GM18868 (cell line): Measurements from ENCODE around the gene LEAP2.
A peak's percentile ranks its signal among the peaks of the same experiment; 100 is the strongest.

Source experiments
- ATAC-seq: cut with Tn5 transposase; IDR thresholded peaks from one replicate; pipeline ENCODE4 v1.9.1; 2021; ENCODE audit warnings: mild to moderate bottlenecking, moderate library complexity; ENCODE audit not compliant: unreplicated experiment

LEAP2 gene, protein sequence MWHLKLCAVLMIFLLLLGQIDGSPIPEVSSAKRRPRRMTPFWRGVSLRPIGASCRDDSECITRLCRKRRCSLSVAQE

DNA sequence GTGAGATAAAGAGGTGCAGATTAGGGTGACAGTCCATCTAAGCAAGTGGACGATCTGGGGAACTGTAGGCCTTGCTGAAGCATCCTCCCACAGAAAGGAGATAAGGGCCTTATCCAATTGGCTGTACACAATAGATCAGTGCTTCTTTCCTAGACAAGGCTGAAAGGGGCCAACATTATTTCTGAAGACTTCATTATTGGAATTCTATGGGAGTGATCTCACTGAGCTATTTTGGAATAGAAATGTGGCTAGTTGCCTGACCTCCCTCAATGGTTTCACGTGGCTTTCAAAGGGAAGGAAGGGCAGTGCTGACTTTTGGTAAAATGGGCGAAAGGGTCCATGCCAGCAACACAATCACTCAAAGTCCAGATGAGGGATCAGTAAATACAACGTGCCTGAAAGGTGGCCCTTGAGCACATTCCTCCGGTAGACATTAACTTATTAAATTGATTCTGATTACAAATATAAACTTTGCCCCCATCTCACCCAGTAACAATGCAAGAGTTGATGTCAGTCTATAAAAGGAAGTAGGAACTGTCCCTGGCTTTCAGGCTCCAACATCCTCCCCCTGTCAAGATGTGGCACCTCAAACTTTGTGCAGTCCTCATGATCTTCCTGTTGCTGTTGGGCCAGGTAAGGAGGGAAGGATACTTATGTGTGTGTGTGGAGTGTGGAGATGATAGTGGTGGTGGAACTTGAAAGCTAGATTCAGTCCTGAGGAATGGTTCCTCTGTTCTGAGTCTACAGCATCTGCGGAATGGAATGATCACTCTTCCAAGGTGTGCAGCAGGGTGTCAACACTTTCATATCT lies at the start of gene LEAP2:
LEAP2 (plus strand) TSS at position 550 of the 811 bp plus-strand sequence; CDS start at position 577, 27 bp downstream.
- no peak for ATAC-seq

DNA sequence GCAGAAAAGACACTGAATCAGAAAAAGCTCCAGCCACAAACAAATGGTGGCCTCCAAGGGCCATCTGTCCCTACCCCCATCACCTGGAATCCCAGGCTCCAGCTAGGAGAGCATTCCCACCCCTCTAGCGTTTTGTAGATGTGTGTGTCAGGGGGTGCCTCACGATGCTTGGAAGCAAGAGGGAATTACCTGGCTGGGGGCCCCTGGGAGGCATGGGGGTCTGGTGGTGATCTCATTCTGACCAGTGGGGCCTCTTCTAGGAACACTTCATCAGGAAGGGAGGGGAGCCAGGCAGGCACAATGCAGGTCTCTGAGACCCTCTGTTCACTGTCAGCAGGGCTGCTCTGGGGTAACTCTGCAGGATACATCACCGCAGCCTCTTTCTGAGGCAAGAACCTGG lies 49.0 kb upstream of the LEAP2 start:
- ATAC-seq: no peak

DNA sequence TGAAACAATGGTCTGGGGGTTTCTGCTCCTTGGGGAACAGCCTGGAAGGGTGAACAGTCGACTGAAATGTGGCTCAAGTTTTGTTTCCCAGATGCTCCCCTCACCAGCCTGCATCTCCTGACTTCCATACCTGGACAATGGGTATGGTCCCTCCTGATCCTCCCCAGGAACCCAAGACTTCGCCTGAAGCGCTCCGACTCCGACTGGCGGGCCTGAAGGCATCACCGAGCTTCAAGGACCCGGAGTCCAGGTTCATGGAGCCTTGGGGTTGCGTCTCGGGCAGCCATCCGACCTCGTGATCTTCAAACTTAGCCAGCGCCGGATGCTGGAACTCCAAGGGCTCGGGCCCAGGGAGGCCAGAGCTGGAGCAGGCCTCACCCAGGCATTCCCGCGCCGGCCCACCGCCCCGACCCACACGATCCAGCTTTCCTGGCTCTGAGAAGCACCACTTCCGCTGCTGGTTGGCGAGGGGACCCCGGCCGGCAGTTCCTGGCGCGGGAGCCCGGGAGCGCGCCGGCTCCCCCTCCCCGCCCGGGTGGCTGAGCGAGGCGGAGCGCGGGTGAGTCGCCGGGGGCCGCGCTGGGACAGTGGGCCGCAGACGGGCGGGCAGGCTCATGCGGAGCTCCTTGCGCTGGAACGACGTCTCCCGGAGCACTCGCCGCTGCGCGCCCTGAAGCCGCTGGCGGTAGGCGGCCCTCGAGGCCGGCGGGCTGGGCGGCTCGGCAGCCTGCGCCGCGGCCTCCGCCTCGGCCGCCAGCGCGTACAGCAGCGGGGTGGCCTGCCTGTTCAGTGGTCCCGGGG lies 48.2 kb upstream of the LEAP2 start:
- no peak for ATAC-seq

DNA sequence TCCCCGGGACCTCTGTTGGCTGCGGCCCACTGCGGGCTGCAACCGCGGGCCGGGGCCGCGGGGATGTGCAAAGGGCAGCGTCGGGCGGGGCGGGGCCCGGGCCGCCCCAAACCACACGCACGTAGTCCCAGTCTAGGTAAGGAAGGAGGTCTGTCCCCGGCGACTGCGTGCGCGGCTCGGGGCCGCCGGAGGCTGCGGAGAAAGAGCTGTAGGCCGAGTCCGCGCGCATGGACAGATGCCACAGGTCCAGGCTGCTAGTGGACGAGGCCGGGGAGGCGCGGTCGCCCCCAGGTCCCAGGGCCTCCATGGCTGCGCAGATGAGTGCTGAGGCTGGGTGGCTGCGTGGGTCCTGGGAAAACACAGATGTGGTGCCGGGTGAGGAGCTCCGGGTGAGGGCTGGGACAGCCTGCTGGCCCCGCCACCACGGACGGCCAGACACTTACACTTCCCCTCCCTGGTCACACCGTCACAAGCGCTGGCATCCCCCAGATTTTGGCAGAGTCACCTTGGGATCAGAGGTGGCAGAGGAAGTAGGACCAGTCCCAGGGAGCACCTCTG lies 47.6 kb upstream of the LEAP2 start:
- no peak for ATAC-seq

DNA sequence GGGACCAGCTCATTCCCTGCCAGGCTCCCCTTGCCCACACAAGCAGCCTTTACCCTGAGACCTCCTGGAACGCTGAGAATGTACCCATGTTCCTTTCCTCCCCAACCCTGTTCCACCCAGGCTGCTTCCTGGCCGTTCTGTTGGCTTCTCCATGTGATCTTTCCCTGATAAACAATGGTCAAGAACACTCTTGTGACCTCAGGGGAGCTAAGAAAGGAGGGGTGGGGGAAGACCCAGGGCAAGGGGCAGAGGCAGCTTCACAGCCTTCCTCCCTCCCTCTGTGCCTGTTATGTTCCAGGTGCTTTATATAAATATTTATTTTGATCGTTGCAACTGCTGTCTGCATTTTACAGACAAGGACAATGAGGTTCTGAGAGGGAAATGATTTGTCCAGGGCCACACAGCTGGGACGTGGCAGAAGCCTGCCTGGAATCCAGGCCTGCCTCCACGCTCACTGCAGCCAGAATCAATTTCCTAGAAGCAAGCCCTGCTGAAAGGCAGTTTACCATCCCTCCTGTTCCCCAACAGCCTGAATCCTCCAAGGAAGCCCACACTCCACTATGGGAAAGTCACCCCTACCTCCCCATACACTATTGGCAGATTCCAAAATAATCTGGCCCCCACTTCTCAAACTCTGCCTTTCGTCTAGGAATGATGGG lies 46.9 kb upstream of the LEAP2 start:
- ATAC-seq: no peak

- ATAC-seq: no peak
Measured at GRCh38 chr5:132827943-132828673, 45.4 kb upstream of the LEAP2 start.

- ATAC-seq: no peak
Measured at GRCh38 chr5:132828846-132829494, 44.5 kb upstream of the LEAP2 start.

DNA sequence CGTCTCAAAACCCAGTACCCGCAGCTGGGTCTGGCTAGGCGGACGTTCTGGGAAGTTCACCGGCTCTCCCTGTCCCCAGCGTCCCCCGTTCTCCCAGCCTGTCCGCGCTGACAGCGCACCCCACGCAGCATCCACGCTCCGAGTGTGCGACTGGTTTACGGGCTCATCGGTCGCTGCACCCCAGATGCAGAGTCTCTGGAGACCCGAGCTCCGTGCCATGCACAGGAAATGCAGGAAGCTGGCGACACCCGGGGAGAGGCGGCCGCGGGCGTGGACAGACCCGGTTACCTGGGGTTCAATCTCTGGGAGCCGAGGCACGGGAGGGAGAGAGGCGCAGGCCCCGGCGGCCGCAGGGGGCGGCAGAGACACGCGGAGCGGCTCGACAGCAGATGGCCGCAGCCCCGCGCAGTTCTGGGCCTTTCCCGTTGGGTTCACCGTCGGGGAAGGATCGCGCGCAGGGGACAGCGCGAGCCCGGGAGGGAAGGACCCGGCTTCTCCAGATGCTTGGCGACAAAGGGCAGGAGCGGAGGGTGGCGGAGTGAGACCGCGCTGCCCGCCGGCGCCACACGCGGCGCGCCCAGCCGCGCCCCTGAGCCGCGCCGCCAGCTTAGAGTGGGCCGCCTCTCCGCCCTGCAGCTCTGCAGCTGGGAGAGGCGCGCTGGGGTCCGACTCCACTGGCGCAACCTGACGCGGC lies 43.6 kb upstream of the LEAP2 start:
- ATAC-seq: peak; percentile 73

DNA sequence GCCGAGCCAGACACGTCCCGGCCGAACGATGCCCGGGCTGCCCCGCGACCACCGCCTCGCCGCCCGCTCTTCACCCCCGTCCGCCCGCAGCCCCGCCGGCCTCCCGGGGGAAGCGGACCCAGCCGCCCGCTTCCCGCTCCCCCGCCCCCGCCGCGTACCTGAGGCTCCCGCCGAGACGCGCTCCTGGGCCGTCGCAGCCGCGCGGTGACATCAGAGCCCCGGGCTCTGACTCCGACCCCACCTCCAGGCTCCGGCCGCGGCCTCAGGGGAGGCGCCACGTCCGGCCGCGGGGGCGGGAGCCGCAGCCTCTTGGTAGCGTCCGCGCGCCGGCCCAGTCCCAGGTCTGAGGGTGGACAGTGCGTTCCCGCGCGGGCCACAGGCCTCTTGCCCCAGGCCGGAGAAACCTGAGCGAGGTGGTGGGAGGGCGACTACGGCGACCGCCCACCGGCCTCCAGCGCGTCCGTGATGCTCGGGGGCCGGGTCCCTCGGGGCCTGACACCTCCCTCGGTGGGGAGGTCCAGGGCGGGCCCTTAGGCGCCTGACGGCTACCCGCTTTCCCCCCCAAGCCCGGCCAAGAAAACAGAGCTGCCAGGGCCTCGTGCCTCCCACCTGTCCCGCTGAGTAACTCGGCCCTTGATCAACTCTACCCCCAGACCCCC lies 42.9 kb upstream of the LEAP2 start, which contains the start of gene SHROOM1:
SHROOM1 (minus strand) TSS at position 212 of the 659 bp plus-strand sequence. CDS start 4,507 bp downstream, outside the sequence.
- ATAC-seq: peak; percentile 62

DNA sequence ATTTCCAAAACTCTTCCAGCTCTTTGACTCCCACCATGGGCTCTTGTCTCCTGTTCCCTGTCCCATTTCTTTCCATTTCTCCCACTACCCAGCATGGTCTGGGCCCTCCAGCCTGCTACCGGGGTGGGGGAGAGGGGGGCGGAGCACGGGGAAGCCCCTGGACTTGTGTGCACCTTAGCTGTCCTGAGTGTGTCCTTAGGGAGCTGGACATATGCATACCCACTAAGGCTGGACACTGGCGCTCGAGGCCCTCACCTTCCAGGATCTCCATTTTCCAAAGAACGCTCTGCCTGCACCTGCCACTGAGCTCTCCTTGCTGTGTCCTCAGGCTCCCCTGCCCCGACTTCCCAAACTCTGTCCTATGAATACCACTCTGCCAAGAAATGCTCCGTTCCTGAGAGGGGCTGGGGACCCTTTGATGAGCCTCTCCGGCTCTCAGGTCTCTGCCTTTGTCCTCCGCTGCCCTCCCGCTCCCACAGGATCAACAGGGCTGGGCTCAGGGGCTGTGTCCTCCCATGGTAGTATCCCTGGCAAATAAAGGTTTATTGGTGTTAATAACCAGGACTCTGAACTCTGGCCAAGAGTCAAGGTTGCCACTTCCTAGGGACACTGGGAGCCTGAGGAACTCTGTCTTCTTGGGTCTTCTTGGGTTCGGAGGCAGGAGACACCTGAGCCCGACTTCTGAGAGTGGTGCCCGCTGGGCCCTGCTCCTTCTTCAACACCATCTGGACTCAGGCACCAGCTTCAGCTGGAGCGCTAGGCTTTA lies 42.2 kb upstream of the LEAP2 start:
- no peak for ATAC-seq

GRCh38 chr5:132832612-132833011 lies 40.9 kb upstream of the LEAP2 start:
- ATAC-seq: no peak

DNA sequence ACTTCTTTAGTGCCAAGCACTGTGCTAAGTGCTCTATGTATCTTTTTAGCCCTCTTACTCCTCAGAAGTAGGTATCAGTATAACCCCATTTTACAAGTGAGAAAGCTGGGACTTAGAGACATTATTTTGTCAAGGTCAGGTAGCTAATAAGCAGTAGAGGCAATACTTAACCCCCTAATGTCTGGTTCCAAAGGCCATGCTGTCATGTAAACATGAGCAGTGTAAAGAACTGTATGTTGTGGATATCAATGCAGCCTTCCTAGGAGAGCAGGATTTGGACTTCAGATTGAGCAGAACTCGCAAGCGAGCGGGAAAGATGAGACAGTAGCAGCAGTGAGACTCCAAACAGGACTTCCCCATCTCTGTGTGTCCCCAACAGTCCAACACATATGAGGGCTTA lies 39.4 kb upstream of the LEAP2 start:
- ATAC-seq: no peak

- ATAC-seq: no peak
Measured at GRCh38 chr5:132836852-132837251, 36.6 kb upstream of the LEAP2 start.

- ATAC-seq: no peak
Measured at GRCh38 chr5:132837868-132838267, 35.6 kb upstream of the LEAP2 start.

DNA sequence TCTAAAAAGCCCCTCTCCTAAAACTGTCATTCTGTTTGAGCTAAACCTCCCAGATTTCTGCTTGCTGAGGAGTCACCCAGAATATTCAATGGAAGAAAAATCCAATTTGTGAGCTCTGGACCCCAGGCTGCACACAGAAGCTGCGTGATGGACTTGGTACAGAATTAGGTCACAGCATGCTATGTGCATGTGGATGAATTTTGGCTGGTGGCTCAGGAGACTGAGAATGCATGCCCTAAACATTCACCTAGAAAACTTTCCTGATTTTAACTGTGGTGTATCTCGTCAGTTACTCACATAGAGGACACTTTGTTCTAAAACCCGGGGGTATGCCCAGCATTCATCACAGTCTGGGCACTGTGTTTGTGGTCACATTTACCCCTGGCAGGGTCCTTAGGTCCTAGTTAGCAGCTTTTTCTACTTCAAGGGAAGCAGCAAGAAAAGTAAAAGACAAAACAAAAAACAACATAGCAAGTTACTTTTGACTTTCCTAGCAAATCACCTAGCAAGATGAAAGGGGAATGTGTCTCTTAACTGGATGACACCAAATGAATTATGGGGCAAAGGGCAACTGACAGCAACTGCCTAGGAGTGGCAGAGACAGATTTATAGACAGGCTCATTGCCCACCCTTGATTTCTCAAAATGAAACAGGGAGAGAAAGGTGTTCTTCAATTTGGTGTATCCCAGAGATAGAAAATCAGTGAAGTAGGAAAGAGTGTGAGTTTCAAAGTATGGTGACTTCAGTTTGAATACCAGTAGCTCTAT lies 34.8 kb upstream of the LEAP2 start:
- ATAC-seq: no peak

- no peak for ATAC-seq
Measured at GRCh38 chr5:132839426-132840301, 33.8 kb upstream of the LEAP2 start.
